Suprapubic skin (tissue), 3 donors: Measurements from ENCODE around the gene PITPNM3.

Experiments used
- CTCF ChIP-seq, 2 donors: fragments of 200-600 bp in 1 of 2; fragments of 450-650 bp in 1 of 2; sonication (generic) in 1 of 2; IDR thresholded peaks; one replicate each; pipeline ENCODE4 v1.5.1; 2016 to 2019; ENCODE audit warnings: antibody characterized with exemption in 2 of 2, mild to moderate bottlenecking in 1 of 2, moderate library complexity in 1 of 2
- POLR2A ChIP-seq, 2 donors: fragments of 450-650 bp; IDR thresholded peaks; one replicate each; pipeline ENCODE4 v1.6.1; 2017; ENCODE audit warnings: antibody characterized with exemption in 2 of 2, mild to moderate bottlenecking in 2 of 2, moderate library complexity in 2 of 2

- TF ChIP-seq CTCF (IDR thresholded peaks at IDR 0.05) (no peak), POLR2A (IDR thresholded peaks at IDR 0.05) (no peak)
These were observed 116.4 kb downstream of the PITPNM3 start for GRCh38 chr17:6439951-6440350.
